HG03139 (cell line): Measurements from ENCODE around the gene MAS1L.
"Not testable (repeated sequence)": the region's sequence is repeated elsewhere in the genome, so short reads cannot be mapped to it uniquely, and the experiment has no call there.

Experiments
- ATAC-seq: cut with Tn5 transposase; IDR thresholded peaks from one replicate; pipeline ENCODE4 v1.9.1; 2021; ENCODE audit not compliant: unreplicated experiment

The MAS1L gene

DNA sequence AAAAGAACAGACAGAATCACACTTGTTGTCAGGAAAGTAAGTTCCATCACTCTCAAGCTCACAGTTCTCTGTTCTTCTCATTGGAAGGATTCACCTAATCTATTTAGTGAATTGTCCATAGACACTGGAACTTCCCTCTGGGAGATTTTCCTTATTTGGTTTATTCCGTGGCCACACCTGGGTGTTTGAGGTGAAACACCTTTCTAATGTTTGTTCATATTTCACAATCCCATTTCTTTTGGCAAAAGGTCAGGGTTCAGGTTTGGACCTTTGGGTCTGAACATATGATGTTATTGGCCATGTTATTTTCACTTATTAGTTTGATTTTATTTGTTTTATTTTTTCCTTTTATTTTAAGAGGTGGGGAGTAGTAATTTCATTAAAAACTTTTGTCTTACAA lies 4.0 kb downstream of the MAS1L start:
- no peak for ATAC-seq

DNA sequence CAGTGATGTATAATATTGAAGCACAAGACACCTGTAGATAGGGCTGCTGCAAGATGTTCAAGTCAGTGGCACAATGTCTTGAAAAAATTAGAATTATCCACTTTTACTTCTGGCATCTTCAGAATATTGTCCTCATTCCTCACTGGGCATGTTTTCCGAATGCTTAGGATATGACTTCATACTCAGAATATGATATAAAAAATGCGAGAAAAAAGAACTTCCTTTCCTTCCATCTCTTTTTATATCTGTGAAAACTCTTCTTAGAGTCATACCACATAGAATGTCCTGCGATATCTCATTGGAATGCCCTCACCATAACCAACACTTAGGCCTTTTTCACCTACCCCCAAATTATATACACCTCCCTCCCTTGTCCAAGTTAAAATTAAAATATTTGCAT lies 4.6 kb downstream of the MAS1L start:
- no peak for ATAC-seq

DNA sequence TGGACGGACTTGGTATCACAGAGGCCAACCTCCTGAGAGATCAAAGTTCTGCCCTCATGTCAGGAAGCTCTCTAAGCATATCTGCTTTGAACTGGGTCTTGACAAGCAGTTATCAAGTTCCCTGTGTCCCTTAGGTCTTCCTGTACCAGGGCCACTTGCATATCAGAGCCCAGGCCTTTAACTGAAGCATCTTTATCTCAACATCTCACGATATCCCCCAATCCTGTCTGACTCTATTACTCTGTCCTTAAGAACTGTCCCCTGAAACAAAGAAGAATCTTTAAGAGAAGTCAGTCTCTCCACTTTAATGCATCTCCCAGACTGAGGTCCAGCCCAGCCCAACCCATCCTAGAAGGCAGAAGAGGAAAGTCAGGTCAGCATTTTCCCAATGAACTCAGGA lies 8.2 kb downstream of the MAS1L start:
- ATAC-seq = no peak

DNA sequence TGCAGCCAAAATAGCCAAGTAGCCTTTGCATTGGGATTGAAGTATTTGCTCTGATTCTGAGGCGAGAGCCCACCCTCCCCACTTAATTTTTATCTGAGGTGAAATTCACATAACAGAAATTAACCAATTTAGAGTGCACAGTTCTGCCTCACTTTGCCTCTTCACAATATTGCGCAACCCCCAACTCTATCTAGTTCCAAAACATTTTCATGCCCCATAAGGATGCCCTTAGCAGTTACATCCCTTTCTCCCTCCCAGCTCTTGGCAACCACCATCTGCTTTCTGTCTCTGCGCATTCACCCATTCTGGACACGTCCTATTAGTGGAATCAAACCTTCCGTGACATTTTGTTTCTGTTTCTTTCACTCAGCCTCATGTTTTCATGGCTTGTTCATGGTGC lies 9.0 kb downstream of the MAS1L start:
- no peak for ATAC-seq

DNA sequence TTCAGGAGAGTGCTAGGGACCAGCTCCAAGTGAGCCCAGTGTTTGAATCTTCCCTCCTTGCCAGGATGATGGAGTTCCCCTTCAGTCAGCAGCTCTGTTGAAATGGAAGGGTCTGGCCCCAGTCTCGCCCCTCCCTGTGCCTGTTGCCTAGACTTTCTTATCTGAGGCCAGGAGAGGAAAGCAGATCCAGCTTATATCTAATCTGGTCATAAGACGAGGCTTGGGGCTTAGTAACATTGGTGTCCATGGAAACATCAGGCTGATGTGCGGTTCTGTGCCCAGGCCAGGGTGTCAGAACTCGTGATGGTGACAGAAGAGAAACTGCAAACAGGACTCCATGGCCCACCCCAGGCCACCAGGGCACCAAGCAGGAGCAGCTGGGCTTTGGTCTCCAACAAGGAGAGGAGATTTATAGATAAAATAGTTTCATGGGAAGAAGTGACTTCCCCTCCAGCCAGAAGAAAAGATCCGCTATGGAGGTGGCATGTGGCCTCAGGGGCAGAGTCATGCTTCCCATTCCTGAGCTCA lies 9.8 kb downstream of the MAS1L start:
- ATAC-seq = no peak

DNA sequence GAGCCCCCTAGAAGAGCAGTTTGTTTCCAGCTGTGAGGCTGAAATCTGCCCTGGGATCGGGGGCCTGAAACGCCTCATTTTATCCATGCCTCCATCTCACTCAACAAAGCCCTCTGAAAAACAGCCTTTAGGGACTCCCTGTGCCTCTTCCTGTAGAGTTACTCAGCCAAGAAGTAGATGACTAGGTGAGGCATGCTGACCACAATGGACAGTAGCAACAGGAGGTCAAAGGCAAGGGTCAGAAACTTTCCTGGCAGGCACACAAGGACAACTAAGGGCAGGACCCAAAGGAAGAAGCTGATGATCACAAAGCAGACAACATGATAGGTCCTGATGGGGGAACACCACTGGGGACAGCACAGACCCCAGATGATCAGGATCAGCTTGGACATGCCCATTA lies 12.8 kb downstream of the MAS1L start:
- no peak for ATAC-seq

DNA sequence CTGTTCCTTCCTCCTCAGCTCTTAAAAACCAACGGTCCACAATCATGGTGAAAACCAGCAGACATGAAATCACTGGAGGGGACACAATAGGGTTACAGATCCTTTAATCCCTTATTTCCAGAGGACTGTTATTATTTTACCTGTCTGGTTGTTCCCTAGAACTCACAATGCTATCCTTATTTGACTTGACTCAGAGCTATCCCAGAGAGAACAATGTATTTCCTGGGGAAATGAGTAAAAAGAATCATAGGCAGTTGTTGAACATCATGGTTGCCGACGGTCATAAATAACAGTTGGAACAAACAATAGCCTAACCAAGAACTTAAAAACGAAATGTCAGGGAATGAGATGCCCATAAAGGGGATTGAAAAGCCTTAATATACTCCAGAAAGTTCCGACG lies 21.5 kb downstream of the MAS1L start:
- ATAC-seq = no peak

DNA sequence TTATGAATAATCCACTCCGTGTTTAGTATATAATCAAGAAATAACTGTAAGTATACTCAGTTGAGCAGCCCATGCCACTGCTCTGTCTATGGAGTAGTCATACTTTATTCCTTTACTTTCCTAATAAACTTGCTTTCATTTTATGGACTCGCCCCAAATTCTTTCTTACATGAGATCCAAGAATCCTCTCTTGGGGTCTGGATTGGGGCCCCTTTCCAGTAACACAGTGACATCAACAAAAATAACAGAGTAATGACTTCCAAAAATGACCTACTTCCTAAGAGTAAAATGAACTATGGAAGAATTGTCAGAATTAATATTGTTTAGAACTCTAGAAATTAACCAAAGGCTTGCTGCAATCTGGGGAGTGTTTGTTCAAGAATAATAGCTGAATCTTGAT lies 22.0 kb downstream of the MAS1L start:
- ATAC-seq = no peak

DNA sequence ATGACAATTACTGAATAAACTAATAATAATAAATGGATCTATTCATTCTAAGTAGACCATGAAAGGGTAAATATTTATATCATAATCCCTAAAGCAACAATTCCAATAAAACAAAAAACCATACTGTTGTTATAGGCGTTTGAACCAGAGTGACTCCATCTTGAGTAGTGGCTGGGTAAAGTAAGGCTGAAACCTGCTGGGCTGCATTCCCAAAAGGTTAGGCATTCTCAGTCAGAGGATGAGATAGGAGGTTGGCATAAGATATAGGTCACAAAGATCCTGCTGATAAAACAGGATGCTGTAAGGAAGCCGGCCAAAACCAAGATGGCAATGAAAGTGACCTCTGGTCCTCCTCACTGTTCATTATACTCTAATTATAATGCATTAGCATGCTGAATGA lies 22.5 kb downstream of the MAS1L start:
- ATAC-seq = no peak

DNA sequence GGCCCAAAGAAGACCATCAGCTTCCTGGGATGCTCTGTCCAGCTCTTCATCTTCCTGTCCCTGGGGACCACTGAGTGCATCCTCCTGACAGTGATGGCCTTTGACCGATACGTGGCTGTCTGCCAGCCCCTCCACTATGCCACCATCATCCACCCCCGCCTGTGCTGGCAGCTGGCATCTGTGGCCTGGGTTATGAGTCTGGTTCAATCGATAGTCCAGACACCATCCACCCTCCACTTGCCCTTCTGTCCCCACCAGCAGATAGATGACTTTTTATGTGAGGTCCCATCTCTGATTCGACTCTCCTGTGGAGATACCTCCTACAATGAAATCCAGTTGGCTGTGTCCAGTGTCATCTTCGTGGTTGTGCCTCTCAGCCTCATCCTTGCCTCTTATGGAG lies 25.7 kb downstream of the MAS1L start:
- ATAC-seq = no peak

DNA sequence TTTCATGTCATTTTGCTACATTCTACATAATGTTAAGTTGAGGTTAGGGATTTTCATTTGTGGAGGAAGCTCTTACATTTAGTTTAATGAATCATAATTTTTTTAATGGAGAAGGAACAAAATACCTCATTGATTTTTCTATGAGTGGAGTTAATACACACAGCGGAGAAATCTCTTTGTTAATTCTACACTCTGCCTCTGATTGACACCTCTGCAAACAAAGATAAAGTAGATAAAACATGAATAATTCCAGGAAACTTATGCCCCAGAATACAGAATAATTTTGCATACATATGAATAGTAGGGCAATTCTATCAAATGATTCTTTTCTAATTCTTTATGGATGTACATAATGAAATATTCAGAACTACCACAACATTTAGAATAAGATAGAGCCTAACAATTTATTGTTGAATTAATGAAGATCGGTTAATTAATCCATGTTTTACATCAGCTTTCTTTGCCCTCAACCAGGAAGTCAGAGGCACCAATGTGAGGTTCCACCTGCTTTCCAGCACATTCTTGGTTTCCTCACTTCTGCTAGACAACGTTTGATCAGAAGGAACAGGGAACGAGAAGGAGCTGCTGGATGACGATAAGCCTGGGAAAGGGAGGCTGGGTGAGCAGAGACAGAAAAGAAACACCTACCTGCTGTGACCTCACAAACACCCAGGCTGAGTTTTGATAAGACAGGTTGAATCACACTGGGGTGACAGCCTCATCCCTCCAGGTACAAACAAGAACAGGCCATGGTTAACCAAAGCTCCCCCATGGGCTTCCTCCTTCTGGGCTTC lies 26.5 kb downstream of the MAS1L start:
- no peak for ATAC-seq

DNA sequence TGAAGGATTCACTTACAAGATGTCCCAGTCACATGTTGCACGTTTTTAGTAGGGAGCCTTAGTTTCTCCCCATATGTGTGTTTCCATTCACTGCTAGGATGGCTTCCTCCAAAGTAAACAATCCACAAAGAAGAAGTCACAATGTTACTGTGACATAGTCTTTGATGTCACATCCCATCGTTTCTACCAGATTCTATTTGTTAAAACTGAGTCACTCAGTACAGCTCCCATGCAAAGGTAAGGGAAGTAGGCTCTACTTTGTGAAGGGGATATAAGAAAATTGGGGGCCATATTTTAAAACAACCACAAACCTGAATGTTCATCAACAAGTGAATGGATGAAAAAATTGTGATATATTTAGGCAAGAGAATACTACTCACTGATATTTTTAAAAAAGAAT lies 30.8 kb downstream of the MAS1L start, which contains the start of the genes OR11A1 and OR2H1:
Gene OR11A1, minus strand, starts transcription at position 101 of the 400 bp plus-strand sequence. CDS start 29,430 bp downstream, outside the sequence.
Gene OR2H1, plus strand, starts transcription at position 185 of the 400 bp plus-strand sequence. CDS start 4,615 bp downstream, outside the sequence.
- no peak for ATAC-seq

DNA sequence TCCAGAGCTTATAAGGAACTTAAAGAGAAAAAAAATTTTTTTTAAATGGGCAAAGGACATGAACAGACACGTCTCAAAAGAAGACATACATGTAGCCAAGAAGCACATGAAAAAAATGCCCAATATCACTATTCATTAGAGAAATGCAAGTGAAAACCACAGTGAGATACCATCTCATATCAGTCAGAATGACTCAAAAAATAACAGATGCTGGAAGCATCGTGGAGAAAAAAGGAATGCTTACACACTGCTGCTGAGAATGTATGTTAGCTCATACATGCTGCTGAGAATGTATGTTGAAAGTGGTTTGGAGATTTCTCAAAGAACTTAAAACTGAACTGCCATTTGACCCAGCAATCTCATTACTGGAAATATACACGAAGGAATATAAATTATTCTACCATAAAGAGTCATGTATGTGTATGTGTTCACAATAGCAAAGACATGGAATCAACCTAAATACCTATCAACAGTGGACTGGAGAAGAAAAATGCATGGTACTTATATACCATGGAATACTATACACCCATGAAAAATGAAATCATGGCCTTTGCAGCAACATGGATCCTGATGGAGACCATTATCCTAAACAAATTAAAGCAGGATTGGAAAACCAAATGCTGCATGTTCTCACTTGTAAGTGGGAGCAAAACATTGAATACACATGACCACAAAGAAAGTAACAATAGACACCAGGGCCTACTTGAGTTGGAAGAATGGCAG lies 36.1 kb downstream of the MAS1L start:
- no peak for ATAC-seq

DNA sequence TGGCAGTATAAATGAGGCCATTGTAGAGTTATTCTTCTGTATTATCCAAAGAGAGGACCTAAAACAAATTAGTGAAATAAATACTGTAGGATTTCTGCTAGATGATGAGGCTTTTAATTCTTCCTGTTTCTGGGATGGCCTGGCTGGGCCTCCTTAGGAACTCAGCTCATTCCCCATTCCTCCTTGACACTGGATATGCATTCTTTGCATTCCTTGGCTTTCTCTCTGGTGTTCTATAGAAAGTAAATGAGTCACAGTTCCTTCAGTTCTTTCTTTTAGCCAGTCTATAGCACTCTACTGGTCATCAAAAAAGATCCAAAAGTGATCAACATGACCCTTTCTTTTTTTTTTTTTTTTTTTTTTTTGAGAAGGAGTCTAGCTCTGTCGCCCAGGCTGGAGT lies 40.1 kb downstream of the MAS1L start:
- no peak for ATAC-seq

DNA sequence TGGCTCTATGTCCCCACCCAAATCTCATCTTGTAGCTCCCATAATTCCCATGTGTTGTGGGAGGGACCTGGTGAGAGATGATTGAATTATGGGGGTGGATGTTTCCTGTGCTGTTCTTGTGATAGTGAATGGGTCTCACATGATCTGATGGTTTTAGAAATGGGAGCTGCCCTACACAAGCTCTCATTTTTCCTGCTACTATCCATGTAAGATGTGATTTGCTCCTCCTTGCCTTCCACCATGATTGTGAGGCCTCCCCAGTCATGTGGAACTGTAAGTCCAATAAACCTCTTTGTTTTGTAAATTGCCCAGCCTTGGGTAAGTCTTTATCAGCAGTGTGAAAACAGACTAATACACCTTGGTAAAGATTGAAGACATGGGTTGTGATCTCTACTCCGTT lies 43.7 kb downstream of the MAS1L start:
- not testable (repeated sequence) for ATAC-seq

DNA sequence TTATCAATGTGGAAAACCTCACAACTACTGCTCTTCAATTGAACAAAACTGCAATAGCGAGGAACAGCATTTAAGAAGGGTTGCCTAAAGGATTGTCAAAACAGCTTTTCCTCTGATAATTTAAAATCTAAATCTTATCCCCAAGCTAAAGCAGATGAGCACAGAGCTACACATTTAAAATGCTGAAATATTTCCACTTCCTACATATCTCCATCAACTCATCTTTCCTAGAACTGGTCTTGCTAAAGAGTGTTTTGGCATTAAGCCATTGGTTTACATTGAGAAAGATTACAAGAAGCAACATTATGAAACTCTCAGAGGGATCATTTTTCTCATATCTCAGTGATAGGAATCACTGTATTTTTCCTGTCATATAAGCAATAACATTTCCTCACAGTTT lies 45.0 kb downstream of the MAS1L start:
- ATAC-seq = no peak

DNA sequence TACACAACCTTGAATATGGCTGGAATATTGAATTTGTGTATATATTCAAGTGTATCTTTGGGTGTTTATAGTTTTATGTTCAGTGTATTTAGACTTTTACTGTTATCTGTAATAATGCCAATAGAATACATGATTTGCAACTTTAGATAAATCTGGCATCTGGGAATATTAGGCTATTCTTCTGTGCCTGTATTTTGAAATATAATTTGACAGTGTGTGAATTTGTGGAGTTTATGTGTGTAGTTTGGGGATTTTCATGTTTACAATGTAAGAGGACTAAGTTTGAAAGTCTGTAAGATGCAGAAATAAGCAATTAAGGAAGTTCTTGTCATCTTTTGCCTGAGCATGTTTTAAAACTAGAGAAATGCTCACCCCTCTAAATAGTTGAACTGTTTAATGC lies 48.8 kb downstream of the MAS1L start, which contains the start of gene OR10C1:
Gene OR10C1, plus strand, starts transcription at position 301 of the 400 bp plus-strand sequence. CDS start 710 bp downstream, outside the sequence.
- no peak for ATAC-seq

DNA sequence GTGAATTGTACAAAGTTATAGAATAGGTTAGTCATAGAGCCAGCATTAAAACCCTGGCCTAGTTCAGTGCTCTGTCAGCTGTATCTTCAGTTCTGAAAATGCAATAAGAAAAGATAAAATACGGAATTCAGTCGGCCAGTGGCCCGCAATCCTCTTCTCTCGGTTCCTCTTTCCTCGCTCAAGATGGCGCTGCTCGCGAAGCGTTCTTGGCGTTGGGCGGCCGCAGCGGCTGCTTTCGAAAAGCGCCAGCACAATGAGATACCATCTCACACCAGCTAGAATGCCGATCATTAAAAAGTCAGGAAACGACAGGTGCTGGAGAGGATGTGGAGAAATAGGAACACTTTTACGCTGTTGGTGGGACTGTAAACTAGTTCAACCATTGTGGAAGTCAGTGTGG lies 51.0 kb downstream of the MAS1L start:
- not testable (repeated sequence) for ATAC-seq
